ENCODE measurements around the gene LARP1. TPM values are rescaled to one million over a fixed set of nuclear protein-coding genes. Genes with fewer than 3 reads are reported as not detected.

LARP1 gene
- 100 to 1,000 TPM; 200 to 203 TPM for total RNA-seq

GRCh38 chr5:154755361-154756008, at the start of gene LARP1:
Gene LARP1 (plus strand): TSS chr5:154755377. CDS start chr5:154755758, 381 bp downstream.
- Mint-ChIP-seq H3K27ac (peak within 1 kb of the TSS; percentile 98), H3K4me3 (peak within 1 kb of the TSS; percentile 97), H3K27me3 (ENCODE audit: low read depth) (no peaks in the 10 kb centered on the region), H3K4me1 (ENCODE audit: low read depth) (peaks cover 39% of the 10 kb centered on the region), H3K9me3 (no peaks in the 10 kb centered on the region), H3K36me3 (ENCODE audit: low read depth) (peaks cover 17% of the 10 kb centered on the region)
- peak; percentile 27 for DNase-seq
- CTCF ChIA-PET = no interaction called here
- intact Hi-C loops (cut with micrococcal nuclease) = loop anchor here (1.0 to 5.0 kb wide), 8 partner anchors 41 to 553 kb away; partner anchors contain the start of genes CNOT8, MRPL22 and SAP30L

GRCh38 chr5:154706416-154706815, 48.8 kb upstream of the LARP1 start:
- no peaks in the 10 kb centered on the region for H3K9me3 Mint-ChIP-seq
- no peak for DNase-seq
- H3K27ac Mint-ChIP-seq = no peak overlapping the region
- no peaks in the 10 kb centered on the region for H3K27me3 Mint-ChIP-seq (ENCODE audit: low read depth)
- no peaks in the 10 kb centered on the region for H3K4me1 Mint-ChIP-seq (ENCODE audit: low read depth)
- no peak overlapping the region for H3K4me3 Mint-ChIP-seq
- CTCF ChIA-PET = no interaction called here
- intact Hi-C loops (cut with micrococcal nuclease) = no loop called here
- H3K36me3 Mint-ChIP-seq (ENCODE audit: low read depth) = no peaks in the 10 kb centered on the region

- CTCF ChIA-PET = interaction anchor here (0.6 kb wide), 1 partner anchor 17 kb away, joined by 5 read pairs; no protein-coding TSS in a partner anchor
- Mint-ChIP-seq H3K4me1 (ENCODE audit: low read depth) (no peaks in the 10 kb centered on the region), H3K4me3 (no peak overlapping the region), H3K9me3 (no peaks in the 10 kb centered on the region), H3K36me3 (ENCODE audit: low read depth) (no peaks in the 10 kb centered on the region), H3K27me3 (ENCODE audit: low read depth) (no peaks in the 10 kb centered on the region), H3K27ac (no peak overlapping the region)
- intact Hi-C loops (cut with micrococcal nuclease) = no loop called here
- no peak for DNase-seq
These were observed 47.5 kb upstream of the LARP1 start for GRCh38 chr5:154707641-154708040.

DNA sequence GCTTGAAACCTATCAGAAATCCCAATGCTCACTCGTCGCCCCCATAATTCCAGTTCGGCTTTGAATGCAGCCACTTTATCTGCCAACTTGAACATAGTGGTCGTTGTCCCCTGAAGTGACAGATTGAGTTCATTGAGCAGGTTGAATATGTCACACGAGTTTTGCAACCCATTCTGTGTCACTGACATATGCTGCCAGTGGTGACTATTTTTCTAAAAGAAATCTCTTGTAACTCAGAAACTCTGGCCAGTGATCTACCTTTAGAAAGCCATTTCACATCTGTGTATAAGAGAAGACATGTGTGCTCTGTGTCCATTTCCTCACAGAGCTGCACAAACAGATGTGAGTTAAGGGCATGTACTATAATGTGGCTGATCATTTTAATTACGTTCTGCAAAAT, 47.0 kb upstream of the LARP1 start:
- H3K27ac Mint-ChIP-seq = no peak overlapping the region
- no peaks in the 10 kb centered on the region for H3K27me3 Mint-ChIP-seq (ENCODE audit: low read depth)
- no peak for DNase-seq
- no peaks in the 10 kb centered on the region for H3K36me3 Mint-ChIP-seq (ENCODE audit: low read depth)
- no peak overlapping the region for H3K4me3 Mint-ChIP-seq
- H3K9me3 Mint-ChIP-seq = no peaks in the 10 kb centered on the region
- no peaks in the 10 kb centered on the region for H3K4me1 Mint-ChIP-seq (ENCODE audit: low read depth)
- intact Hi-C loops (cut with micrococcal nuclease) = no loop called here
- CTCF ChIA-PET = no interaction called here

DNA sequence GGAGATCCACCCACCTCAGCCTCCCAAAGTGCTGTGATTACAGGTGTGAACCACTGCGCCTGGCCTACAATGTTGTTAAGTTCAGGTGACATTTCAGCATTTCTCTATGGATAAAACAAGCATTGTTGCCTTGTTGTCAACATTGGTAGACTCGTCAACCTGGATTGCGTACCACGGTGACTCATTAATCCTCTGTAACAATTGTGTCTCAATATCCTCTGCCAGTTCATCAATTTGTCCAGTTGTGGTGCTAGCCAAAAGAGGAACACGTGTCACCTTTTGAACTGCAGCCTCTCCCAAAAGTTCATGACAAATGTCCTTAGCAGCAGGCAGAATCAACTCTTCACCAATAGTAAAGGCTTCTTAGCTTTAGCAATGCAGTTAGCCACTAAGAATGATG, 46.3 kb upstream of the LARP1 start:
- no peaks in the 10 kb centered on the region for H3K9me3 Mint-ChIP-seq
- H3K27ac Mint-ChIP-seq = no peak overlapping the region
- DNase-seq = no peak
- CTCF ChIA-PET = interaction anchor here (0.6 kb wide), 1 partner anchor 44 kb away, joined by 3 read pairs; no protein-coding TSS in a partner anchor
- no peak overlapping the region for H3K4me3 Mint-ChIP-seq
- no peaks in the 10 kb centered on the region for H3K36me3 Mint-ChIP-seq (ENCODE audit: low read depth)
- no peaks in the 10 kb centered on the region for H3K27me3 Mint-ChIP-seq (ENCODE audit: low read depth)
- H3K4me1 Mint-ChIP-seq (ENCODE audit: low read depth) = no peaks in the 10 kb centered on the region
- intact Hi-C loops (cut with micrococcal nuclease) = no loop called here

DNA sequence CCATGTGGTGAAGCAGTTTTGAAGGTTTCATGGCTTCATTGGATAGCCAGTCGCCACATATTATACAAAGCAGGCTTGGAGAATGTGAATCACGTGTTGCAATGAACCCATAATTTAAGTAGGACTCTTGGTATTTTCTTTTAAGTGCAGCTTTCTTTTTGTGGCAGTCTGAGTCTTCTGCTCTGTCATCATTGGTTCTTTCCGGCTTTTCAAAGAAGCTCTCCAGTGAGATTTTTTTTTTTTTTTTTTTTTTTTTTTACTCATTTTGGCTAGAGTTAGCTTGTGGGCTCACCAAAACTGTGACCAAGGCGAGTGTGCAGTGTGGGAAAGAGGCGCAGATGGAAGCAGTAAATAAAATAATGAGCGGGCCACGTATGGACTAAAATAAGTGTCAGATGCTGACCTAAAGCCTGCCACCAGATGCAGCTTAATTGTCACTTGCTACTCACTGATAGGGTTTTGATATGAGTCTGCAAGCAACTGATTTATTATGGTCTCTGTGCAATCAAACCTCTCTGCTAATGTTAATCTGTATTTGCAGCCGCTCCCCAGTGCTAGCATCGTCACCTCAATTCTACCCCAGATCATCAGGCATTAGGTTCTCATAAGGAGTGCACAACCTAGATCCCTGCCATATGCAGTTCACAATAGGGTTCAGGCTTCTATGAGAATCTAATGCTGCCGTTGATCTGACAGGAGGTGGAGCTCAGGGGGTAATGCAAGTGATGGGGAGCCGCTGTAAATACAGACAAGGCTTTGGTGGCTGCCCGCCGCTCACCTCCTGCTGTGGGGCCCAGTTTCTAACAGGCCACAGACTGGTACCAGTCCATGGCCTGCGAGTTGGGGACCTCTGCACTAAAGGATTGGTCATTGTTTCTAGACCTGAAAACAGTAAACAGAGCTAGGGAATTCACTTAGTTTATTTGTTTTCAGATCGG, 45.5 kb upstream of the LARP1 start:
- Mint-ChIP-seq H3K9me3 (no peaks in the 10 kb centered on the region), H3K36me3 (ENCODE audit: low read depth) (no peaks in the 10 kb centered on the region), H3K27ac (no peak overlapping the region), H3K4me1 (ENCODE audit: low read depth) (peaks cover 5% of the 10 kb centered on the region), H3K27me3 (ENCODE audit: low read depth) (no peaks in the 10 kb centered on the region), H3K4me3 (no peak overlapping the region)
- CTCF ChIA-PET = interaction anchor here (0.6 to 0.8 kb wide), 2 partner anchors 44 to 58 kb away, joined by 3 read pairs; no protein-coding TSS in a partner anchor
- DNase-seq = no peak
- intact Hi-C loops (cut with micrococcal nuclease) = no loop called here

DNA sequence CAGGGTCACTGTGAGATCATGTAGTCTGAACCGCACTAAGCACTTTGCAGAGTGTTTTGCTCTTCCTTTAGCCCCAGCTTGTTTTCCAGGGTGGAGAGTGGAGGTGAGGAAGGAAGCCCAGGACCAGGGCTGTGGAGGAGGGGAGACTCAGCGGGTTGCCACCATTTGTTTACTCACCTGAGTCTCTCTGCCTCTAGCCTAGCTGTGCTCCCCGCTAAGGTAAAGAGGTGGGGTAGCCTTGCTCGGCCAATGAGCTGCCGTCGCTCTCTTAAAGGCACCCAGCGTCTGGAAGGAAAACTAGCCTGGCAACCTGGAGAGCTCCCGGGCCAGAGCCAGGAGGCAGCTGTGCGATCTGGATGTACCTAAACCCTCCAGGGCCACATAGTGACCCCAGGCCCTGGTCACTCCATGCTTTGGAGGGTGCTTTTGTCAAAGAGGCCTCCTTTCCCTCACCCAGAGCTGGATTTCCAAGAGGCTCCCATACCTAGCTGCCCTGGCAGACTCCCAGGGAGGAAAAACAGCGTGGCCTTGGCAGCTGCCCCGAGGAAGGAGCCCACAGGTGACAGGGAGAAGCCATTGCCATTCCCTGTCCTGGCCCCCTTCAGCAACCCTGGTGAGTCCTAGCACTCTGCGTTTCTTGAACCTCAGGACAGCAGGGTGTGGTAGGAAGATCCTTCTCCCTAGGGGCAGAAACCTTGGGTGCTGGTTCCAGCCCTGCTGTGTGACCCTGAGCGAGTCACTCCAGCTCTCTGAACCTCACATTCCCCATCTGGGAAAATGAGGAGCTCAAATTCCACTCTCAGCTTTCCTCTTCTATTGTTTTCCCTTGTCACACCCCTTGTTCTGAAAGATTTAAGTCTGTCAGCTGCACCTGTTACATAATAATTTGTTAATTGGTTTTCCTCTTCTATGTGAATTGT, 42.4 kb upstream of the LARP1 start:
- intact Hi-C loops (cut with micrococcal nuclease) = no loop called here
- H3K4me3 Mint-ChIP-seq = no peak overlapping the region
- H3K36me3 Mint-ChIP-seq (ENCODE audit: low read depth) = no peaks in the 10 kb centered on the region
- no peak for DNase-seq
- H3K4me1 Mint-ChIP-seq (ENCODE audit: low read depth) = peaks cover 10% of the 10 kb centered on the region
- H3K9me3 Mint-ChIP-seq = no peaks in the 10 kb centered on the region
- H3K27ac Mint-ChIP-seq = no peak overlapping the region
- H3K27me3 Mint-ChIP-seq (ENCODE audit: low read depth) = no peaks in the 10 kb centered on the region
- CTCF ChIA-PET = no interaction called here

- CTCF ChIA-PET = interaction anchor here (1.0 to 1.3 kb wide), 3 partner anchors 16 to 64 kb away, joined by 3 to 4 read pairs (median 4); no protein-coding TSS in a partner anchor
- H3K4me1 Mint-ChIP-seq (ENCODE audit: low read depth) = peaks cover 10% of the 10 kb centered on the region
- H3K4me3 Mint-ChIP-seq = no peak overlapping the region
- no peak overlapping the region for H3K27ac Mint-ChIP-seq
- H3K9me3 Mint-ChIP-seq = no peaks in the 10 kb centered on the region
- no peaks in the 10 kb centered on the region for H3K27me3 Mint-ChIP-seq (ENCODE audit: low read depth)
- no peak for DNase-seq
- H3K36me3 Mint-ChIP-seq (ENCODE audit: low read depth) = no peaks in the 10 kb centered on the region
- intact Hi-C loops (cut with micrococcal nuclease) = loop anchor here (2.0 kb wide), 1 partner anchor 41 kb away; the partner anchor contains the start of gene LARP1
These were observed 41.5 kb upstream of the LARP1 start for GRCh38 chr5:154713615-154714125.

- CTCF ChIA-PET = interaction anchor here (0.6 to 1.3 kb wide), 5 partner anchors 15 to 261 kb away, joined by 3 to 6 read pairs (median 4); no protein-coding TSS in a partner anchor
- H3K4me3 Mint-ChIP-seq = no peak overlapping the region
- DNase-seq = peak; percentile 27
- H3K27me3 Mint-ChIP-seq (ENCODE audit: low read depth) = no peaks in the 10 kb centered on the region
- H3K4me1 Mint-ChIP-seq (ENCODE audit: low read depth) = peaks cover 10% of the 10 kb centered on the region
- H3K36me3 Mint-ChIP-seq (ENCODE audit: low read depth) = no peaks in the 10 kb centered on the region
- H3K27ac Mint-ChIP-seq = no peak overlapping the region
- no peaks in the 10 kb centered on the region for H3K9me3 Mint-ChIP-seq
- intact Hi-C loops (cut with micrococcal nuclease) = loop anchor here (2.0 kb wide), 1 partner anchor 40 kb away; the partner anchor contains the start of gene LARP1
These were observed 40.8 kb upstream of the LARP1 start for GRCh38 chr5:154714266-154714986.

GRCh38 chr5:154721481-154722058, 33.6 kb upstream of the LARP1 start:
- H3K36me3 Mint-ChIP-seq (ENCODE audit: low read depth) = no peaks in the 10 kb centered on the region
- no peak overlapping the region for H3K27ac Mint-ChIP-seq
- DNase-seq = no peak
- no peaks in the 10 kb centered on the region for H3K9me3 Mint-ChIP-seq
- no peak overlapping the region for H3K4me3 Mint-ChIP-seq
- CTCF ChIA-PET = no interaction called here
- no peaks in the 10 kb centered on the region for H3K27me3 Mint-ChIP-seq (ENCODE audit: low read depth)
- H3K4me1 Mint-ChIP-seq (ENCODE audit: low read depth) = no peaks in the 10 kb centered on the region
- intact Hi-C loops (cut with micrococcal nuclease) = no loop called here

DNA sequence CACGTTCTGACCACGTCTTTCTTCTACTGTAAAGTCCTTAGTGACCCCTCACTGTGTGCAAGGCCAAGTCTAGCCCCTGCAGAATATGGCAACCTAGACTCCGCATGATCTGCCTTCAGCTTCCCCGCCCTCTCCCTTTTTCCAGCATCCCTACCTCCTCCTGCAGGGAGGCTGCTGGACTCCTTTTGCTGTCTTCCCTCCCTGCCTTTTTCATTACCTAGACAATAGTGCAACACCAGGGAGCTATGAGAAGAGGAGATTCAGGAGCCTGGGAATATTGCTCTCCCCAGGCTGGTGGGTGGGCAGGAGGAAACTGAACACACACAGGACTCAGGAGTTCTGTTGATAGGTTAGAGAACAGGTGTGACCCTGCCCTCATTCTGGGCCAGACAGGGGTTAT, 33.1 kb upstream of the LARP1 start:
- Mint-ChIP-seq H3K4me3 (no peak overlapping the region), H3K9me3 (no peaks in the 10 kb centered on the region), H3K27ac (no peak overlapping the region), H3K4me1 (ENCODE audit: low read depth) (no peaks in the 10 kb centered on the region), H3K36me3 (ENCODE audit: low read depth) (no peaks in the 10 kb centered on the region), H3K27me3 (ENCODE audit: low read depth) (no peaks in the 10 kb centered on the region)
- no peak for DNase-seq
- intact Hi-C loops (cut with micrococcal nuclease) = no loop called here
- CTCF ChIA-PET = no interaction called here
